ENCODE results near the gene EPHA2.

DNA sequence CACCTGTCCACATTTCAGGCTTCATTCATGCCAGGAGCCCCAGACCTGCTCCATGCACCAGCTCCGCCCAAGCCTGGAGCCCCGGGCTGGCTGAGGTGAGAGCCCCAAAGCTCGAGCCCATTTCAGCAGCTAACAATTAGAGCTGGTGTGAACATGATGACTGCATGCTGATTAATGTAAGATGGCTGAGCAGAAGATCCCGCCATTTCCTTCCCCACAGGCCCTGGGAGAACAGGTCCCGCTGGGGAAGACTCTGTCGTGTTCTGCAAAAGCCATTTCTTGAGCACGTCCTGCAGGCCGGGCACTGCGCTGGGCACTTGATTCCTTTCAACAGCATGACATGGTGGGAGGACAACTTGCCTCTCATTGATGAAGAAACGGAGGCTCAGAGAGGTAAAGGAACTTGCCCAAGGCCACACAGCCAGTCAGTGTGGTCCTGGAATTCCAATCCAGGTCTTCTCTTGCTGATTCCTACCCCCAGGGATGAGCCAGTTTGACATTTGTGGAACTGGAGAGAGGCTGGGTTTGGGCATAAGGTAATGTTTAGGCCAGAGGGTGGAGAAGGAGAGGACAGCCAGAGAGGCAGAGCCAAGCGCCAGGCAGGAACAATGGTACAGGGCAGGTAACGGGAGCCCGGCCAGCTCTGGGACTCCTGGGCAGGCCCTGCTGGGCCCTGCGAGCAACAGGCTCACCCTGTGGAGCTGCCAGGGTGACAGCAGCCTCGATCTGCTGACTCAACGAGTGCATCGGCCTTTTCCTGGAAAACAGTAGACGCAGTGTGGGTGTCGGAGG, 28.1 kb upstream of the EPHA2 start:
- TF ChIP-seq, protein P1, sequence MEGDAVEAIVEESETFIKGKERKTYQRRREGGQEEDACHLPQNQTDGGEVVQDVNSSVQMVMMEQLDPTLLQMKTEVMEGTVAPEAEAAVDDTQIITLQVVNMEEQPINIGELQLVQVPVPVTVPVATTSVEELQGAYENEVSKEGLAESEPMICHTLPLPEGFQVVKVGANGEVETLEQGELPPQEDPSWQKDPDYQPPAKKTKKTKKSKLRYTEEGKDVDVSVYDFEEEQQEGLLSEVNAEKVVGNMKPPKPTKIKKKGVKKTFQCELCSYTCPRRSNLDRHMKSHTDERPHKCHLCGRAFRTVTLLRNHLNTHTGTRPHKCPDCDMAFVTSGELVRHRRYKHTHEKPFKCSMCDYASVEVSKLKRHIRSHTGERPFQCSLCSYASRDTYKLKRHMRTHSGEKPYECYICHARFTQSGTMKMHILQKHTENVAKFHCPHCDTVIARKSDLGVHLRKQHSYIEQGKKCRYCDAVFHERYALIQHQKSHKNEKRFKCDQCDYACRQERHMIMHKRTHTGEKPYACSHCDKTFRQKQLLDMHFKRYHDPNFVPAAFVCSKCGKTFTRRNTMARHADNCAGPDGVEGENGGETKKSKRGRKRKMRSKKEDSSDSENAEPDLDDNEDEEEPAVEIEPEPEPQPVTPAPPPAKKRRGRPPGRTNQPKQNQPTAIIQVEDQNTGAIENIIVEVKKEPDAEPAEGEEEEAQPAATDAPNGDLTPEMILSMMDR (IDR thresholded peaks at IDR 0.05; ENCODE audit: borderline replicate concordance, extremely low read depth, low read length, poor library complexity, severe bottlenecking), result no peak
- TF ChIP-seq EZH2 (IDR thresholded peaks at IDR 0.05; ENCODE audit: borderline replicate concordance, low read depth, low read length, severe bottlenecking), result no peak

Data from DND-41 (cell line).